HG02678 (cell line): ENCODE results near the gene DOK7.

Source experiments
- ATAC-seq: cut with Tn5 transposase; IDR thresholded peaks from one replicate; pipeline ENCODE4 v1.9.1; 2021; ENCODE audit warnings: mild to moderate bottlenecking, moderate library complexity; ENCODE audit not compliant: unreplicated experiment

Gene DOK7

GRCh38 chr4:3462790-3463415 lies at the start of gene DOK7:
Gene DOK7, plus strand, starts transcription at chr4:3463306. Its CDS starts 70 bp downstream, at chr4:3463376.
- ATAC-seq = no peak

- ATAC-seq = no peak
These were observed 49.3 kb upstream of the DOK7 start for GRCh38 chr4:3413675-3414420.

GRCh38 chr4:3414421-3415279 lies 48.5 kb upstream of the DOK7 start:
- ATAC-seq = no peak

- no peak for ATAC-seq
These were observed 47.5 kb upstream of the DOK7 start for GRCh38 chr4:3415471-3416141.

GRCh38 chr4:3416270-3416669 lies 46.8 kb upstream of the DOK7 start:
- no peak for ATAC-seq

- ATAC-seq = no peak
These were observed 46.3 kb upstream of the DOK7 start for GRCh38 chr4:3416821-3417221.

- ATAC-seq = no peak
These were observed 45.7 kb upstream of the DOK7 start for GRCh38 chr4:3417448-3417847.

GRCh38 chr4:3418029-3418762 lies 44.9 kb upstream of the DOK7 start:
- no peak for ATAC-seq

GRCh38 chr4:3419836-3420605 lies 43.1 kb upstream of the DOK7 start:
- ATAC-seq = no peak

GRCh38 chr4:3420606-3420955 lies 42.5 kb upstream of the DOK7 start:
- ATAC-seq = no peak

- no peak for ATAC-seq
These were observed 42.1 kb upstream of the DOK7 start for GRCh38 chr4:3420956-3421355.

- ATAC-seq = no peak
These were observed 41.6 kb upstream of the DOK7 start for GRCh38 chr4:3421470-3421869.

- ATAC-seq = no peak
These were observed 40.8 kb upstream of the DOK7 start for GRCh38 chr4:3422241-3422801.

GRCh38 chr4:3422808-3423297 lies 40.3 kb upstream of the DOK7 start:
- ATAC-seq = no peak

- no peak for ATAC-seq
These were observed 39.7 kb upstream of the DOK7 start for GRCh38 chr4:3423406-3423805.

GRCh38 chr4:3423952-3424351 lies 39.2 kb upstream of the DOK7 start:
- no peak for ATAC-seq

GRCh38 chr4:3424522-3425095 lies 38.5 kb upstream of the DOK7 start:
- no peak for ATAC-seq

GRCh38 chr4:3426465-3427133 lies 36.5 kb upstream of the DOK7 start:
- ATAC-seq = no peak

- ATAC-seq = no peak
These were observed 36.0 kb upstream of the DOK7 start for GRCh38 chr4:3427134-3427476.
